Effector memory CD4-positive, alpha-beta T cell (primary cell): ENCODE results near the gene ARL1.
A peak's percentile ranks its signal among the peaks of the same experiment; 100 is the strongest.
"Not testable (repeated sequence)": the region's sequence is repeated elsewhere in the genome, so short reads cannot be mapped to it uniquely, and the experiment has no call there.

Experiments used
- DNase-seq, 3 donors: peaks; one replicate each; pipeline ENCODE4 v3.0.0-alpha.2; 2020
- H3K27ac ChIP-seq: 2 replicates; pipeline ENCODE4 v1.7.0; 2013; ENCODE audit warnings: mild to moderate bottlenecking, low read length, moderate library complexity; ENCODE audit not compliant: insufficient read depth, poor library complexity, severe bottlenecking
- H3K27me3 ChIP-seq: replicated peaks from 2 replicates; pipeline ENCODE4 v1.7.0; 2013; ENCODE audit warnings: mild to moderate bottlenecking, low read length; ENCODE audit not compliant: insufficient read depth, control insufficient read depth, poor library complexity, severe bottlenecking
- H3K36me3 ChIP-seq: 2 replicates; pipeline ENCODE4 v1.7.0; 2013; ENCODE audit warnings: mild to moderate bottlenecking, low read length, moderate library complexity; ENCODE audit not compliant: control insufficient read depth, insufficient read depth
- H3K4me1 ChIP-seq: 2 replicates; pipeline ENCODE4 v1.7.0; 2013; ENCODE audit warnings: low read length, mild to moderate bottlenecking; ENCODE audit not compliant: control insufficient read depth, insufficient read depth, poor library complexity, severe bottlenecking
- H3K4me3 ChIP-seq: 2 replicates; pipeline ENCODE4 v1.7.0; 2013; ENCODE audit warnings: low read length, low read depth, mild to moderate bottlenecking; ENCODE audit not compliant: insufficient read depth, poor library complexity, severe bottlenecking
- H3K9me3 ChIP-seq: 2 replicates; pipeline ENCODE4 v1.7.0; 2013; ENCODE audit warnings: mild to moderate bottlenecking, low read length, moderate library complexity; ENCODE audit not compliant: control insufficient read depth
- total RNA-seq, 3 donors: gene quantifications; one replicate each; lab custom pipeline; 2026; lab: John Stamatoyannopoulos, UW

Gene ARL1
- 13.8 to 23.2 (median 19.2) reads per million in 3 donors for total RNA-seq

GRCh38 chr12:101407436-101408345 lies at the start of gene ARL1:
TSS of gene ARL1 (minus strand) at chr12:101407772. CDS start at chr12:101407645, 127 bp downstream.
- no peaks in the 10 kb centered on the region for H3K9me3 ChIP-seq
- H3K4me3 ChIP-seq = peak within 1 kb of the TSS; percentile 81
- peaks cover 7% of the 10 kb centered on the region for H3K4me1 ChIP-seq
- H3K27me3 ChIP-seq = no peaks in the 10 kb centered on the region
- H3K36me3 ChIP-seq = no peaks in the 10 kb centered on the region
- peak within 1 kb of the TSS; percentile 73 for H3K27ac ChIP-seq
- DNase-seq = peak; percentile 29 to 58 (median 53)

GRCh38 chr12:101455685-101456084 lies 48.1 kb upstream of the ARL1 start:
- Histone ChIP-seq H3K27ac (no peak overlapping the region), H3K9me3 (no peaks in the 10 kb centered on the region), H3K36me3 (no peaks in the 10 kb centered on the region), H3K4me1 (no peaks in the 10 kb centered on the region), H3K4me3 (no peak overlapping the region), H3K27me3 (no peaks in the 10 kb centered on the region)
- peak in 1 of 3 donors; percentile 0 for DNase-seq

GRCh38 chr12:101441461-101442224 lies 34.1 kb upstream of the ARL1 start:
- H3K27me3 ChIP-seq = no peaks in the 10 kb centered on the region
- DNase-seq = no peak
- H3K4me3 ChIP-seq = no peak overlapping the region
- no peaks in the 10 kb centered on the region for H3K4me1 ChIP-seq
- no peak overlapping the region for H3K27ac ChIP-seq
- no peaks in the 10 kb centered on the region for H3K9me3 ChIP-seq
- H3K36me3 ChIP-seq = no peaks in the 10 kb centered on the region

DNA sequence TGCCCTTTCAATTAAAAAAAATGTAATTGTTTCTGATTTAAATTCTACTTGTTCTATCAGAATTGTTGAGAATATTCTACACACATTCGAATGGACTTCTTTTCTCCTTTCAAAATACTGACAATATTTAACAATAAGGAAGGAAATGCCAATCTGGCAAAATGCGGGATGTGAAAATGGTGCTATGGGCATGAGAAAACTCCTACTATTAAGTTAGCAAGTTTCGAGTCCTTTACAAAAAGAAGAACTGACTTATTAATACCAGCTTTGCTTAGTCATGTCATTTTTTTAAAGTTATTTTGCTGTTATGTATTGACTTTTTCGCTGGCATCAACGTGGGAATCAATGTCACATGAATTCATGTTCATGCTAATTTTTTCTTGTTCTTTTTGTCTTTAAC lies 31.7 kb upstream of the ARL1 start:
- no peak for DNase-seq
- Histone ChIP-seq H3K4me1 (no peaks in the 10 kb centered on the region), H3K27ac (no peak overlapping the region), H3K27me3 (no peaks in the 10 kb centered on the region), H3K36me3 (no peaks in the 10 kb centered on the region), H3K9me3 (no peaks in the 10 kb centered on the region), H3K4me3 (no peak overlapping the region)

DNA sequence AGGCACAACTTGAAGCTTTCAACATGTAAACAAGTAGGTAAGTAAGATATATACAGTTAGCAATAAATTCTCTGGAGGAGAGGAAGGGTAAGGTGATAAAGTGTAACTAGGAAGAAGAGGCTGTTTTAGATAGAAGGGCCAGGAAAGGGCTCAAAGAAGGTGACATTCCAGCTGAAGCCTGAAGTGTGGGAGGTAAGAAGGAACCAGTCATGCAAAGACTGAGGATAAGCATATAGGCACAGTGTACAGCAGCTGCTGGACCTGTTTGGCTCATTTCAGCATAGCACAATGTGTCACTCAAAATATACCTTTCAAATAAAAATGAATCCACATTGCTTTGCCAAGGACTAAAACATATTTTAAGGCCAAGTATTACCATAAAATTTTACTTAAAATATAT lies 28.6 kb upstream of the ARL1 start:
- no peak overlapping the region for H3K27ac ChIP-seq
- no peaks in the 10 kb centered on the region for H3K4me1 ChIP-seq
- no peaks in the 10 kb centered on the region for H3K9me3 ChIP-seq
- DNase-seq = no peak
- H3K36me3 ChIP-seq = no peaks in the 10 kb centered on the region
- H3K4me3 ChIP-seq = no peak overlapping the region
- no peaks in the 10 kb centered on the region for H3K27me3 ChIP-seq

DNA sequence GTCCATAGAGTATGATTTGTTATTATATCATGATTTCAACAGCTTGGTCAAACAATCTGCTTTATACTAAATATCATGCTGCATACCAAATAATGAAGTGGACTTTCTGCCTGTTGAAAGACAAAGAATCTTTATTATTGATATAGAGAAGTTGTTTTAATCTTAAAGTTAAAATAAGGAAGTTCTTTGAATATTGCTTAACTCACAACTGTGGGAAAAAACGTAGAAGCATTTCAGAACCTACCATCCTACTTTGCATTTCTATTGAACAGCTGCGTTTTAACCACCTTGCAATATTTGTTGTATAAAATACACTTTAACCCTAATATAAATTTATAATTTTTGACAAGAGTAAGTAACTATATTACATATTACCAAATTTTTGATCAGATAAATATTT lies 22.9 kb upstream of the ARL1 start:
- no peak for DNase-seq
- Histone ChIP-seq H3K9me3 (no peaks in the 10 kb centered on the region), H3K4me3 (no peak overlapping the region), H3K27me3 (no peaks in the 10 kb centered on the region), H3K27ac (no peak overlapping the region), H3K36me3 (no peaks in the 10 kb centered on the region), H3K4me1 (no peaks in the 10 kb centered on the region)

DNA sequence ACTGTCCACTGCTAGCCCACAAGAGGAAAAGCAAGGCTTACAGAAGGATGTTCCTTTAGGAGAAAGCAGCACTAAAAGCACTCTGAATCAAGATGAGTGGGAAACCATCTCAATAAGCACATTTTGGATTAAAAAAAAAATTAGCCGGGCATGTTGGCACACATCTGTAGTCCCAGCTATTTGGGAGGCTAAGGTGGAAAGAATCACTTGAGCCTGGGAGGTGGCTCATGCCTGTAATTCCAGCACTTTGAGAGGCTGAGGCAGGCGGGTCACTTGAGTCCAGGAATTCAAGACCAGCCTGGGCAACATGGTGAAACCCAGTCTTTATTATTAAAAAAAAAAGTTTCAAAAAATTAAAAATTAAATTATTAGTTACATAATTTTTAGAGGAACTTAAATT lies 17.0 kb upstream of the ARL1 start:
- H3K9me3 ChIP-seq = no peaks in the 10 kb centered on the region
- H3K27ac ChIP-seq = no peak overlapping the region
- no peak overlapping the region for H3K4me3 ChIP-seq
- no peaks in the 10 kb centered on the region for H3K36me3 ChIP-seq
- no peaks in the 10 kb centered on the region for H3K27me3 ChIP-seq
- no peak for DNase-seq
- H3K4me1 ChIP-seq = no peaks in the 10 kb centered on the region

GRCh38 chr12:101422066-101422465 lies 14.5 kb upstream of the ARL1 start:
- not testable (repeated sequence) for H3K27ac ChIP-seq, H3K9me3 ChIP-seq, H3K4me3 ChIP-seq, DNase-seq, H3K36me3 ChIP-seq, H3K27me3 ChIP-seq, H3K4me1 ChIP-seq

DNA sequence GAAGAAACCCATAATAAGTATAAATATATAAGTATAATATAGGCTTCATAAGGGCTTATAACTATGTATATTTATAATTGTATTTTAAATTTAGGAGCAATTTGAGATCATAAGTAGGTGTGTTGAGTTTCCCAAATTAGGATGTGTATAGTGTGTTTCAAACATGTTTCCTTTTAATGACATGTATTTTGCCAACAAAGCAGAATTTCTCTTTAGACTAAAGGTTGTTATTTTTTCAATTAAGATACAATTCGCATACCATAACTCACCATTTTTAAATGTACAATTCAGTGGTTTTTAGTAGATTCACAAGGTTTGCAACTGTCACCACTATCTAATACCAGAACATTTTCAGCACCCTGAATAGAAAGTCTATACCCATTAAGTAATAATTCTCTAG lies 7.7 kb upstream of the ARL1 start:
- Histone ChIP-seq H3K9me3 (no peaks in the 10 kb centered on the region), H3K36me3 (no peaks in the 10 kb centered on the region), H3K27me3 (no peaks in the 10 kb centered on the region), H3K27ac (no peak overlapping the region), H3K4me3 (no peak overlapping the region), H3K4me1 (no peaks in the 10 kb centered on the region)
- no peak for DNase-seq

- Histone ChIP-seq H3K9me3 (no peaks in the 10 kb centered on the region), H3K36me3 (no peaks in the 10 kb centered on the region), H3K27ac (no peak overlapping the region), H3K4me3 (no peak overlapping the region), H3K4me1 (no peaks in the 10 kb centered on the region), H3K27me3 (no peaks in the 10 kb centered on the region)
- DNase-seq = no peak
Observed at GRCh38 chr12:101414533-101415119, 7.1 kb upstream of the ARL1 start.
